ENCODE measurements around the gene ADRM1. TPM values are rescaled to one million over a fixed set of nuclear protein-coding genes. Genes with fewer than 3 reads are reported as not detected.

ADRM1 gene
- total RNA-seq (67.9 TPM), polyA plus RNA-seq (100 to 1,000 TPM in 3 of 4 donors, 10 to 100 TPM in 1; 89.4 to 117 (median 103) TPM)

GRCh38 chr20:62302341-62303061 is at the start of gene ADRM1:
Gene ADRM1, plus strand, starts transcription at chr20:62302997. Its CDS starts 572 bp downstream, at chr20:62303569.
- peak within 1 kb of the TSS; percentile 87 to 97 (median 96) for H3K4me3 Mint-ChIP-seq
- H3K9me3 ChIP-seq (ENCODE audit: control insufficient read depth in 2 of 2, low read length in 2 of 2) = no peaks in the 10 kb centered on the region
- H3K9me3 Mint-ChIP-seq = no peaks in the 10 kb centered on the region
- H3K27ac ChIP-seq (ENCODE audit: insufficient read depth, low read length, poor library complexity, severe bottlenecking) = peak within 1 kb of the TSS; percentile 92
- peak within 1 kb of the TSS; percentile 70 for H3K4me3 ChIP-seq (ENCODE audit: low read depth, low read length)
- ATAC-seq (ENCODE audit: low read depth in 2 of 2) (peak; percentile 91 to 94), DNase-seq (peak; percentile 92 to 97 (median 97))
- peak within 1 kb of the TSS; percentile 93 to 100 (median 98) for H3K27ac Mint-ChIP-seq
- peaks cover 31% of the 10 kb centered on the region for H3K4me1 ChIP-seq (ENCODE audit: control insufficient read depth, insufficient read depth, low read length, poor library complexity, severe bottlenecking)
- peaks cover 29% of the 10 kb centered on the region for H3K36me3 ChIP-seq (ENCODE audit: control insufficient read depth, insufficient read depth, low read length)
- H3K27me3 ChIP-seq (ENCODE audit: control insufficient read depth, insufficient read depth, low read length) = no peaks in the 10 kb centered on the region
- no peaks in the 10 kb centered on the region for H3K27me3 Mint-ChIP-seq
- H3K36me3 Mint-ChIP-seq = peaks cover 6% of the 10 kb centered on the region
- peaks cover 5 to 31% (median 15%) of the 10 kb centered on the region in 4 donors for H3K4me1 Mint-ChIP-seq

GRCh38 chr20:62253398-62253797 is 49.4 kb upstream of the ADRM1 start:
- Histone ChIP-seq H3K27ac (ENCODE audit: insufficient read depth, low read length, poor library complexity, severe bottlenecking) (no peak overlapping the region), H3K27me3 (ENCODE audit: control insufficient read depth, insufficient read depth, low read length) (no peaks in the 10 kb centered on the region), H3K36me3 (ENCODE audit: control insufficient read depth, insufficient read depth, low read length) (peaks cover 22% of the 10 kb centered on the region), H3K9me3 (ENCODE audit: control insufficient read depth in 2 of 2, low read length in 2 of 2) (no peaks in the 10 kb centered on the region), H3K4me3 (ENCODE audit: low read depth, low read length) (no peak overlapping the region), H3K4me1 (ENCODE audit: control insufficient read depth, insufficient read depth, low read length, poor library complexity, severe bottlenecking) (no peaks in the 10 kb centered on the region)
- Mint-ChIP-seq H3K4me3 (no peak overlapping the region), H3K36me3 (peaks cover 5% of the 10 kb centered on the region), H3K4me1 (peaks cover 0 to 42% (median 11%) of the 10 kb centered on the region in 4 donors), H3K9me3 (peaks cover 0 to 2% (median 0%) of the 10 kb centered on the region in 7 donors), H3K27me3 (no peaks in the 10 kb centered on the region), H3K27ac (no peak overlapping the region)
- ATAC-seq (ENCODE audit: low read depth in 2 of 2) = no peak
- DNase-seq = no peak

GRCh38 chr20:62254021-62254724 is 48.6 kb upstream of the ADRM1 start:
- Histone ChIP-seq H3K36me3 (ENCODE audit: control insufficient read depth, insufficient read depth, low read length) (peaks cover 29% of the 10 kb centered on the region), H3K27me3 (ENCODE audit: control insufficient read depth, insufficient read depth, low read length) (no peaks in the 10 kb centered on the region), H3K4me1 (ENCODE audit: control insufficient read depth, insufficient read depth, low read length, poor library complexity, severe bottlenecking) (no peaks in the 10 kb centered on the region), H3K27ac (ENCODE audit: insufficient read depth, low read length, poor library complexity, severe bottlenecking) (no peak overlapping the region), H3K4me3 (ENCODE audit: low read depth, low read length) (no peak overlapping the region), H3K9me3 (ENCODE audit: control insufficient read depth in 2 of 2, low read length in 2 of 2) (no peaks in the 10 kb centered on the region)
- Mint-ChIP-seq H3K4me3 (no peak overlapping the region), H3K27me3 (no peaks in the 10 kb centered on the region), H3K36me3 (peaks cover 5% of the 10 kb centered on the region), H3K9me3 (peaks cover 0 to 2% (median 0%) of the 10 kb centered on the region in 7 donors), H3K4me1 (peaks cover 0 to 37% (median 11%) of the 10 kb centered on the region in 4 donors), H3K27ac (no peak overlapping the region)
- DNase-seq (no peak), ATAC-seq (ENCODE audit: low read depth in 2 of 2) (no peak)

GRCh38 chr20:62255976-62256375 is 46.8 kb upstream of the ADRM1 start:
- no peak for DNase-seq
- peaks cover 47% of the 10 kb centered on the region for H3K36me3 ChIP-seq (ENCODE audit: control insufficient read depth, insufficient read depth, low read length)
- no peaks in the 10 kb centered on the region for H3K4me1 ChIP-seq (ENCODE audit: control insufficient read depth, insufficient read depth, low read length, poor library complexity, severe bottlenecking)
- Mint-ChIP-seq H3K36me3 (peaks cover 16% of the 10 kb centered on the region), H3K9me3 (peaks cover 0 to 2% (median 0%) of the 10 kb centered on the region in 7 donors), H3K27me3 (no peaks in the 10 kb centered on the region), H3K4me3 (no peak overlapping the region), H3K27ac (no peak overlapping the region), H3K4me1 (peaks cover 0 to 27% (median 7%) of the 10 kb centered on the region in 4 donors)
- no peak for ATAC-seq (ENCODE audit: low read depth in 2 of 2)
- no peak overlapping the region for H3K27ac ChIP-seq (ENCODE audit: insufficient read depth, low read length, poor library complexity, severe bottlenecking)
- no peaks in the 10 kb centered on the region for H3K27me3 ChIP-seq (ENCODE audit: control insufficient read depth, insufficient read depth, low read length)
- no peak overlapping the region for H3K4me3 ChIP-seq (ENCODE audit: low read depth, low read length)
- H3K9me3 ChIP-seq (ENCODE audit: control insufficient read depth in 2 of 2, low read length in 2 of 2) = no peaks in the 10 kb centered on the region

- no peak overlapping the region for H3K4me3 ChIP-seq (ENCODE audit: low read depth, low read length)
- H3K36me3 ChIP-seq (ENCODE audit: control insufficient read depth, insufficient read depth, low read length) = peaks cover 70% of the 10 kb centered on the region
- no peaks in the 10 kb centered on the region for H3K27me3 ChIP-seq (ENCODE audit: control insufficient read depth, insufficient read depth, low read length)
- H3K27me3 Mint-ChIP-seq = no peaks in the 10 kb centered on the region
- H3K36me3 Mint-ChIP-seq = peaks cover 21% of the 10 kb centered on the region
- ATAC-seq (ENCODE audit: low read depth in 2 of 2) (no peak), DNase-seq (no peak)
- peaks cover 0 to 13% (median 5%) of the 10 kb centered on the region in 4 donors for H3K4me1 Mint-ChIP-seq
- H3K9me3 ChIP-seq (ENCODE audit: control insufficient read depth in 2 of 2, low read length in 2 of 2) = no peaks in the 10 kb centered on the region
- no peak overlapping the region for H3K27ac ChIP-seq (ENCODE audit: insufficient read depth, low read length, poor library complexity, severe bottlenecking)
- no peaks in the 10 kb centered on the region for H3K4me1 ChIP-seq (ENCODE audit: control insufficient read depth, insufficient read depth, low read length, poor library complexity, severe bottlenecking)
- no peak overlapping the region for H3K4me3 Mint-ChIP-seq
- H3K9me3 Mint-ChIP-seq = peaks cover 0 to 2% (median 0%) of the 10 kb centered on the region in 7 donors
- H3K27ac Mint-ChIP-seq = no peak overlapping the region
Observed at GRCh38 chr20:62258499-62259293, 44.1 kb upstream of the ADRM1 start.

GRCh38 chr20:62259294-62259565 is 43.6 kb upstream of the ADRM1 start:
- Mint-ChIP-seq H3K27ac (no peak overlapping the region), H3K9me3 (no peaks in the 10 kb centered on the region), H3K4me3 (no peak overlapping the region), H3K27me3 (no peaks in the 10 kb centered on the region), H3K36me3 (peaks cover 21% of the 10 kb centered on the region), H3K4me1 (peaks cover 0 to 9% (median 4%) of the 10 kb centered on the region in 4 donors)
- Histone ChIP-seq H3K27ac (ENCODE audit: insufficient read depth, low read length, poor library complexity, severe bottlenecking) (no peak overlapping the region), H3K4me3 (ENCODE audit: low read depth, low read length) (no peak overlapping the region), H3K36me3 (ENCODE audit: control insufficient read depth, insufficient read depth, low read length) (peaks cover 73% of the 10 kb centered on the region), H3K27me3 (ENCODE audit: control insufficient read depth, insufficient read depth, low read length) (no peaks in the 10 kb centered on the region), H3K9me3 (ENCODE audit: control insufficient read depth in 2 of 2, low read length in 2 of 2) (no peaks in the 10 kb centered on the region), H3K4me1 (ENCODE audit: control insufficient read depth, insufficient read depth, low read length, poor library complexity, severe bottlenecking) (no peaks in the 10 kb centered on the region)
- no peak for DNase-seq
- no peak for ATAC-seq (ENCODE audit: low read depth in 2 of 2)

GRCh38 chr20:62262064-62262463 is 40.7 kb upstream of the ADRM1 start:
- Mint-ChIP-seq H3K27ac (no peak overlapping the region), H3K36me3 (peaks cover 28% of the 10 kb centered on the region), H3K4me1 (peaks cover 0 to 5% (median under 1%) of the 10 kb centered on the region in 4 donors), H3K9me3 (no peaks in the 10 kb centered on the region), H3K4me3 (no peak overlapping the region), H3K27me3 (no peaks in the 10 kb centered on the region)
- H3K4me1 ChIP-seq (ENCODE audit: control insufficient read depth, insufficient read depth, low read length, poor library complexity, severe bottlenecking) = no peaks in the 10 kb centered on the region
- H3K27me3 ChIP-seq (ENCODE audit: control insufficient read depth, insufficient read depth, low read length) = no peaks in the 10 kb centered on the region
- peaks cover 90% of the 10 kb centered on the region for H3K36me3 ChIP-seq (ENCODE audit: control insufficient read depth, insufficient read depth, low read length)
- DNase-seq (no peak), ATAC-seq (ENCODE audit: low read depth in 2 of 2) (no peak)
- H3K9me3 ChIP-seq (ENCODE audit: control insufficient read depth in 2 of 2, low read length in 2 of 2) = no peaks in the 10 kb centered on the region
- H3K4me3 ChIP-seq (ENCODE audit: low read depth, low read length) = no peak overlapping the region
- no peak overlapping the region for H3K27ac ChIP-seq (ENCODE audit: insufficient read depth, low read length, poor library complexity, severe bottlenecking)

All from CD4-positive, CD25-positive, alpha-beta regulatory T cell (primary cell).